HG03432 (cell line): ENCODE measurements around the gene C12orf76.
"Not testable (repeated sequence)": the region's sequence is repeated elsewhere in the genome, so short reads cannot be mapped to it uniquely, and the experiment has no call there.

Experiments used
- ATAC-seq: cut with Tn5 transposase; IDR thresholded peaks from one replicate; pipeline ENCODE4 v1.9.1; 2021; ENCODE audit warnings: mild to moderate bottlenecking, moderate library complexity; ENCODE audit not compliant: unreplicated experiment

The C12orf76 gene

GRCh38 chr12:110067531-110067930 is 19.2 kb upstream of the C12orf76 start:
- no peak for ATAC-seq

- ATAC-seq, result no peak
These were observed 17.2 kb upstream of the C12orf76 start for GRCh38 chr12:110065540-110065939.

DNA sequence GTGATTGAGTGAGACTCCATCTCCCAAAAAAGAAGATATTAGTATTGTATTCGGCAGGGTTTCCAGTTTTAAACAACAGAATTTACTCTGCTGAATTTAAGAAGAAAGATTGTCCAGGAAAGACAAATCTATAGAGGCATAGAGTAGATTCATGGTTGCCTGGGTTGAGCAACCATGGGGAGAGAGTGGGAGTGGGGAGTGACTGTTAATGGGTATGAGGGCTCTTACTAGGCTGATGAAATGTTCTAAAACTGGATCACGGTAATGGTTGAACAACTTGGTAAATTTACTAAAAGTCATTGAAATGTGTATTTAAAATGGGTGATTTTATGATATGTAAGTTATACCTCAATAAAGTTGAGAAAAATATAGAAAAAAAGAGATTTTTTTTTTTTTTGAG is 13.9 kb upstream of the C12orf76 start:
- ATAC-seq, result no peak

DNA sequence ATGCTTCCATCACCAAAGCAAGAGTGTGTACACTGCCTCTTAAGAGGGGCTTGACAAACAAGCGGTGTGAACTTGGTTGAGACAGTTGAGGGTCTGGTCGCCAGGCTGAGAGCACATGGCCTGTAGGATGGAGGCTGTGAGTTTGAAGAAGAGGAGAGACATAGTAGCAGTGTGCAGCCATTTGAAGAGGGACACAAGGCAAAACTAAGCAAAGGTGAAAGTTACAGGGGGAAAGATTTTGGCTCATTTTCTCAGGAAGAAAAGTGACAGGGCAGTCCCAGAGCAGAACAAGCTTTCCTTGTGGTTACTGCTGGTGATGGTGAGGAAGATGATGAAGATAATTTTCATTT is 11.3 kb upstream of the C12orf76 start:
- ATAC-seq, result no peak

GRCh38 chr12:110058875-110059615 is 10.7 kb upstream of the C12orf76 start:
- ATAC-seq, result no peak

GRCh38 chr12:110056643-110057042 is 8.3 kb upstream of the C12orf76 start:
- ATAC-seq, result not testable (repeated sequence)

DNA sequence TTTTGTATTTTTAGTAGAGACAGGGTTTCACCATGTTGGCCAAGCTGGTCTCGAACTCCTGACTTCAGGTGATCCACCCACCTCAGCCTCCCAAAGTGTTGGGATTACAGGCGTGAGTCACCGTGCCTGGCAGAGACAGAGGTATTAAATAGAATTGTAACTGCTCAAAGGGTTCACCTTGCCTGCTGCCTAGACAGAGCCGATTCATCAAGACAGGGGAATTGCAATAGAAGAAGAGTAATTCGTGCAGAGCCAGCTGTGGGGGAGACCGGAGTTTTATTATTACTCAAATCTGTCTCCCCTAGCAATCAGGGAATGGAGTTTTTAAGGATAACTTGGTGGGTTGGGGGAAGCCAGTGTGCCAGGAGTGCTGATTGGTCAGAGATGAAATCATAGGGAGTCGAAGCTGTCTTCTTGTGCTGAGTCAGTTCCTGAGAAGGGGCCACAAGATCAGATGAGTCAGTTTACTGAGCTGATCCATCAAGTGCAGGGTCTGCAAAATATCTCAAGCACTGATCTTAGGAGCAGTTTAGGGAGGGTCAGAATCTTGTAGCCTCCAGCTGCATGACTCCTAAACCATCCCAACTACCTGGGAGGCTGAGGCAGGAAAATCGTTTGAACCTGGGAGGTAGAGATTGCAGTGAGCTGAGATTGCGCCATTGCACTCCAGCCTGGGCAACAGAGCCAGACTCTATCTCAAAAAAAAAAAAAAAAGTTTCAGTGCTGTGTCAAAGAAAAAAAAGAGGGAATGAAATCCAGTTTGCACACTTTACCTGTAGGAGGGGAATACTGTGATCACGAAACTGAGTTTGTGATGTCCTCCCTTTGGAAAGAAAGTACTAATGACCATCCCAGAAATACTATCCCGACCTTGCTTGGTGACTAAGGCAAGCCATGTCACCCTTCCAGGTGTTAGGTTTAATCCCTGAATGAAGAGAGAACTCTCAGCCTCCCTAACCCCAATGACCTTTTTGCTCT is 7.3 kb upstream of the C12orf76 start:
- ATAC-seq, result not testable (repeated sequence)

DNA sequence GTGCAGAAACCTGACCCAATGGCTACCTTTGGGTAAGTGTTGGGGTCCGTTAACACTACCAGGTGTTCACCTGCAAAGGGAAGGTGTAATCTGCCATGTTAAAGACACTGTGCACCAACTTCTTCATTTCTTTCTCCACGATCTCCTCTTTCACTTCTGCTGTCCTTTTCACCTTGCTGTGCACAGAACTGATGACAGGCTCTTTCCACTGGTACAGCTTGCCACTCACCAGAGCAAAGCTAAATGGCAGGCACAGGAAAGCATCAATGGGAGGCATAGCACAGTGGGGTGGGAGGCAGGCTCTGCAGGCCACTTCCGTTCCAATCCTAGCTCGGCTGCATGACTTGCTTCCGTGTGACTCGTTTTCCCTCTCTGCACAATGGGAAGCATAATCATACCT is 2.6 kb upstream of the C12orf76 start:
- ATAC-seq, result no peak

DNA sequence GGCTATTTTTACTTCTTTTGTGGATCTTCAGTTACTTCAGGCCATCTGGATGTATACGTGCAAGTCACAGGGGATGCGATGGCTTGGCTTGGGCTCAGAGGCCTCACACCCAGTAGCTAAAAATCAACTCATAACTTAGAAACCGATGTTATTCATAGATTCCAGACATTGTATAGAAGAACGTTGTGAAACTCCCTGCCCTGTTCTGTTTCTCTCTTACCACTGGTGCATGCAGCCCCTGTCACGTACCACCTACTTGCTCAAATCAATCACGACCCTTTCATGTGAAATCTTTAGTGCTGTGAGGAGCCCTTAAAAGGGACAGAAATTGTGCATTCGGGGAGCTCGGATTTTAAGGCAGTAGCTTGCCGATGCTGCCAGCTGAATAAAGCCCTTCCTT is 1.3 kb upstream of the C12orf76 start:
- not testable (repeated sequence) for ATAC-seq

GRCh38 chr12:110049034-110049433 is 712 bp upstream of the C12orf76 start:
- ATAC-seq, result peak; percentile 13

- ATAC-seq, result no peak
These were observed 903 bp downstream of the C12orf76 start for GRCh38 chr12:110047297-110047940.

DNA sequence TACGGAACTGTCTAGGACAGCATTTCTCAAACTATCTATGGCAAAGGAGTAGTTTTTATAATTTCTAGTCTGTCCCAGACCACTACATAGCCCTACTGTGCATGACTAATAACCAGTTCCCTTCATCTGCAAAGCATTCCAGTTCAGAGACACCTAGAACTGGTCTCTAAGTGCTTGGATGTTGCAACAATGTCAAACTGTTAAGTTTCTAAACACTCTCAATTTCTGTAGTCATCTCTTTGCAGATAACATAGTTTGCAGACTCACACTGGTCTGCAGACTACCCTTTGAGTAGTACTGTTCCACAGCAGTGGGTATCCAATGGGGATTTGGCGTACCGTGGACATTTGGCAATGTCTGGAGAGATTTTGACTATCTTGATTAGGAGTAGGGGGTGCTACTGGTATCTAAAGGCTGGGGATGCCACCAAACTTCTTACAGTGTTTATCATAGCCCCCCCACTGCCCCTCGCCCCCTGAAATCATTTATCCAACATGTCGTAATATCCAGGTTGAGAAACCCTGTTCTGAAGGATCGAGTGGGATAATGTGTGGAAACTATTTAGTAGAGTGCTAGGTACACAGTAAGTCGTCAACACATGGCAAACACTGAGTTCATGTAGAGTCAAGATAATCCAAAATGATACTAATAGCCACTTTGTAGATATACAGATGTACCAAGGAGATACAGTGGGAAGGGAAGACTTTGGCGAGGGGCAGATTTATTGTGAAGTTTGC is 1.7 kb downstream of the C12orf76 start:
- ATAC-seq, result no peak

DNA sequence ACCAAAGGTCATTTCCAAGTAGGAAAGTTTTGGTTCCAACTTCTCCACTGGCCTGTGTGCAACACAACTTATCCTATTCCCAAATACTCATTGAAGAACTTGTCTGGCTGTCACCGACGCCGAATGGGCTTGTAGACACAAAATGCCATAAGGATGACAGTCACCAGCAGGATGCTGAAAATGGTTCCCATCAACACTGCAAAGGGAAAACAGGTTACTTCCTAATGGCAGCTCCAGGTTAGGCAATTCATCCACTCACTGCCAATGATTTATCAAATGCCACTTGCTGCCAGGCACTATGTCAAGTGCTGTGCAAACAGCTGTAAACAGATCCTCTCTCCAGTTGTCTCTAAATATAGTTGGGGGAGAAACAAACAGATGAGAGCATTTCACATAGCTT is 6.1 kb downstream of the C12orf76 start:
- no peak for ATAC-seq

GRCh38 chr12:110039085-110039807 is 9.1 kb downstream of the C12orf76 start:
- ATAC-seq, result no peak

DNA sequence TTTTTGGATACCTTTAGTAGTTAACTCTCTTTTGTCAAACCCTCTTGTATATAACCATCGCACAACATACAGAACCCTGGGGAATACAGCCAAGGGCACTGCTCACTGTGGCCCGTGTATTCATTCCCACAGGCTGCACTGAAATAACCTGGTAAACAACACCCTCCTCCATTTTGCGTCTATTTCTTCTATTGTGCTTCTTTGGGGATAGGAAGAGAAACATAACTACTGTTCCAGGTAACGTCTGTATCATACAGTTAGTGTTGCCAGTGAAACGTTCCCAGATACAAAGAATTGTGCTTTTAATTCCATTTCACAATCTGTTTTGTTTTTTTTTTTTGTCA is 9.6 kb downstream of the C12orf76 start:
- no peak for ATAC-seq

GRCh38 chr12:110037315-110037714 is 11.0 kb downstream of the C12orf76 start:
- no peak for ATAC-seq

DNA sequence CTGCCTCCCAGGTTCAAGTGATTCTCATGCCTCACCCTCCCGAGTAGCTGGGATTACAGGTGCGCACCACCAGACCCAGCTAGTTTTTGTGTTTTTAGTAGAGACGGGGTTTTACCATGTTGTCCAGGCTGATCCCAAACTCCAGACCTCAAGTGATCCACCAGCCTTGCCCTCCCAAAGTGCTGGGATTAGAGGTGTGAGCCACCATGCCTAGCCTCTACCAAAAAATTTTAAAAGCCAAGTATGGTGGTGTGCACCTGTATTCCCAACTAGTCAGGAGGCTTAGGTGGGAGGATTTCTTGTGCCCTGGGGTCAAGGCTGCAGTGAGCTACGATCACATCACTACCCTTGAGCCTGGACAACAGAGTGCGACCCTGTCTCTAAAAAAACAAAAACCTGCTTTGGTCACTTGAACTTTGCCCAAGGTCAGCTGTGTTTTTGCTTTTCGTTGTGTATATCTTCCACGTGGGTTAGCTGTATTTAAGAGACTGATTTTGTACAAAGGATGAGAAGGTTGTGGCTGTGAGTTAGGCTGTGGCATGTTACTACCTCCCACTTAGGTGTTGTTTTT is 12.7 kb downstream of the C12orf76 start:
- ATAC-seq, result no peak

DNA sequence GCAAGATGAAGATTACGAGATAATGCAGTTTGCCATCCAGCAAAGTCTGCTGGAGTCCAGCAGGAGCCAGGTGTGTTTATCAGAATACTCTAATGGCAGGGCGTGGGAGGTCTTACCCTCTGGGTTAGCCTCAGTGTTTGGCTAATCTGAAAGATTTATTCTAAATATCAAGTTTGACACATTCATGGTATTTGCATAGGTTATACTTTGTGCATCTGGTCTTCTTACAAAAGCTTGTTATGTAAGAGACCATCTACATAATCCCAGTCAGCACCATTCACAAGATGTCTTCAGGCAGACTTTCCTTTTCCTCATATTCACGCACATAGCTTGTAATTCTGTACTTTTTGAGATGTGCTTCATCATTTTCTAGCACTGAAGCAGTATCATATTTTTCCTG is 14.4 kb downstream of the C12orf76 start:
- no peak for ATAC-seq

- no peak for ATAC-seq
These were observed 19.0 kb downstream of the C12orf76 start for GRCh38 chr12:110029290-110029815.

DNA sequence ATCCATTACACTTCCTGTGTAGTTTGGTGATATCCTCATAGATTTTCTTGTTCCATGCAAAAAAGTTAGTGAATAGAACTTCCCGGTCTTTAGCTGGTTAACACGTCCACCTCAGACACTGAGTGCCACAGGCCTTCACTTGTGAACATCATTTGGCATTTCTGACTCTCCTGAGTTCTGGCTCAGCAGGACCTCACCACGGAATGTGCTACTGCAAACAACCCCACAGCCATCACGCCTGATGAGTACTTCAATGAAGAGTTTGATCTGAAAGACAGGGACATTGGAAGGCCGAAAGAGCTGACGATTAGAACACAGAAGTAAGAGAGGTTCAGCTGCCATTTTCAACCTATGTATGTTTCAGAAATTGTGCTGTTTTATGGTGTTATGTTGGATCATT is 20.0 kb downstream of the C12orf76 start:
- no peak for ATAC-seq
